HUDEP-2 (cell line): ENCODE measurements around the gene PTPRC.

Source experiments
- DNase-seq, 76 experiments: peaks; one replicate each; lab custom pipeline; 2025; ENCODE audit not compliant: unreplicated experiment in 76 of 76; lab: John Stamatoyannopoulos, UW

PTPRC gene

DNA sequence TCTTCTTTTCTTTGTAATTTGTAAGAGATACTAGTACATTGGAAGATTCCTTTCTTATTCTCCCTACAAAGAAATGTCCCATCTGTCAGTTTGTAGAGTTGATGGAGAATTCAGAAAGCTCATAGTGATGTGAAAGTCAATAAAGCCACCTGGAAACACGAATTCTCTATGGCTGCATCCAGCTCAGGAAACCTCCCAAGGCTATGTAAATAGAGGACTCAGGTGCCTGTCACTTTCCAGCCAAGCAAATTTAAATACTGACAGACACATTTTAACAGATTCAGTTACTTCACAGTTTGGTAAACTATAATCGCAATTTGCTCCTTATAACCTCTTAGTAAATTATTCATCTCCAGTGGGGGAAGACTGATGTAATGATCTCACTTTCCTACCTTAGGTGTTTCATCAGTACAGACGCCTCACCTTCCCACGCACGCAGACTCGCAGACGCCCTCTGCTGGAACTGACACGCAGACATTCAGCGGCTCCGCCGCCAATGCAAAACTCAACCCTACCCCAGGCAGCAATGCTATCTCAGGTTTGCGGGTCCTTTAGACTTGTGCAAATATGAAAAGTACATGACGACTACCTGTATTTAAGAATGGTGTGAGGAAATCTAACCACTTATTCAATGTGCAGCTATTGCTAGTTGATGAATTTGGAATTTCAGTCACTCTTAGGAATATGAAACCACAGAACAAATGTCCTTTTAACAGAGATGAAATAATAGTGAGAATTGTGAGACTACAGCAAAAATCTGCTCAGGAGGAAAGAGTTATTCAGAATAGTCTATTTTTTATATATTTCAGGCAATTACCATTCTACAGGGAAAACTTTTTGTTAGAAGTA lies 60.6 kb downstream of the PTPRC start:
- peak in 5 of 76 experiments; percentile 1 to 21 (median 3) for DNase-seq

DNA sequence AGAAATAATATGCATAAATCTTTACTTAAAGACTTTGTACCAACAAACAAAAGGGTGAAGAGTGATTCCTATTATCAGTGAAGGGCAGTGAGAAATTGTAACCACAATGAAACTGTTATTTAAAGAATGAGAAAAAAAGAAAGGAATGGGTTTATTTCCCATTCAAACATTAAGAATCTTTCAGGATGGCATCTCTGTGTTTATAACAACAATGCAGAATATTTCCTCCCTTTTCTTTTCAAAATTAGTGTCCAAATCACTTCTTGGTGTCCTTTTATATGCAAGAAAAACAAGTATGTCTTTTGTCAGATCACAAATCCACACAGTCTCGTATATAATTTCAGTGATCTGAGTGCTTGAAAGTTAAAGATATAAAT lies 61.2 kb downstream of the PTPRC start:
- no peak for DNase-seq

DNA sequence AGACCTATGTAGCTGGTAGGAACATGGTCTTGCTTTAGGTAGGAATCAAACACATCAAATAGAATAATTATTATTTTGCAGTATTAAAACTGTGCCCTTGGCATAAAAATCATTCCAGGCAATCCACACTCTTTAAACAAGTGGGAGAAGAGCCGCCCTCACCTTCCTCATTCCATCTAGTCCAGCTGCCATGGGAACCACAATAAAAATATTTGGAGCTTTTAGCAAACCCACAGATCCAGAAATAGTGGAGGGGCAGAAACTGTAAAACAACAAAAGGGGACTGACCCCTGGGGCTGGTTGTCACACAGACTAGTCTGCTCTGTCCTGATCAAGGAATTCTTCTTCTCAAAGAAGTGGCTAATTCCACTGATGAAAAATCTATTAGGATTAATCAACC lies 61.6 kb downstream of the PTPRC start:
- no peak for DNase-seq

DNA sequence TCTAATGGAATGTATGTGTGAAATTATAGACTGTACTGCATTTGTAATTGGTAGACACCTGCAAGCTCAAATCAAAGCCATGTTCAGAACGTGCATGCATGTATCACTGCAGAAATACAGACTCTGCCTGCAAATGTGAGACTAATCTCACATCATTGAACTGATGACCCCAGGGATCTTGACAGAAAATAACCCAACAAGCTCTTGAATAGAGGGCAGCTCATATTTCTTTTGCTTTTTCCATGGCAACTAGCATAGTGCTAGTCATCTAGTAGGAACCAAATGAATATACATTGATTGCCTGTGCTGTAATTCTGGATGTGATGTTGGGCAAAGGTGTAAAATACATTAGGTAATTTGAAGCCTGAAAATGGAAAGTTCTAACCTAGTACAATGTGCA lies 62.4 kb downstream of the PTPRC start:
- DNase-seq: no peak

DNA sequence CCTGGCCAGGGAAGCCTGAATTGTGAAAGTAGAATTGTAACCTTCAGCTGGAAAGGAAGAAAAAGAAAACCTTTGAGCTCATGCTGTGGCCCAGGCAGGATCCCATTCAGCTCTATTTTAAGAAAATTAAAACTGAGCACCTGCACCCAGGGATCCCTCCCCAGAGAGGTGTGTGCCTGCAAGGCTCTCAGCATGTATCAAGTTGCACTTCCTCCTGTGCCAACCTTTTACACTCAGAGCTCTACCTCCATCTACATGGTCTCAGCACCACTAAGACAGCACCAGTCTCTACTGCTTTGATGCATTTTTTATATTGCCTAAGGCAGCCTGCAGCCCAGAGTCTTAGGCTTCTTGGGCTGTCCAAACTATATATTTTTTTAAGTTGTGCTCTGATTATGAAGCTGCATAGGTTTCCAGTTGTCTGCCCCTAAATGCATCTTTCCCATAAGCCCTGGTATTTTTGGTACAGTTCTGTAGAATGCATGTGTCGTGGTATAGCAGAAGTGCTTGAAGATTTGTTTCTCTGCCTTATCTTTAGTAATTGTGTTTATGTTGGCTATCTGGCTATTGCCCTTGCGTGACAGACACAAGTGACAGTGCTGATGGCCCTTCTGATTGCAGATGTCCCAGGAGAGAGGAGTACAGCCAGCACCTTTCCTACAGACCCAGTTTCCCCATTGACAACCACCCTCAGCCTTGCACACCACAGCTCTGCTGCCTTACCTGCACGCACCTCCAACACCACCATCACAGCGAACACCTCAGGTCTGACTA lies 63.1 kb downstream of the PTPRC start:
- no peak for DNase-seq

DNA sequence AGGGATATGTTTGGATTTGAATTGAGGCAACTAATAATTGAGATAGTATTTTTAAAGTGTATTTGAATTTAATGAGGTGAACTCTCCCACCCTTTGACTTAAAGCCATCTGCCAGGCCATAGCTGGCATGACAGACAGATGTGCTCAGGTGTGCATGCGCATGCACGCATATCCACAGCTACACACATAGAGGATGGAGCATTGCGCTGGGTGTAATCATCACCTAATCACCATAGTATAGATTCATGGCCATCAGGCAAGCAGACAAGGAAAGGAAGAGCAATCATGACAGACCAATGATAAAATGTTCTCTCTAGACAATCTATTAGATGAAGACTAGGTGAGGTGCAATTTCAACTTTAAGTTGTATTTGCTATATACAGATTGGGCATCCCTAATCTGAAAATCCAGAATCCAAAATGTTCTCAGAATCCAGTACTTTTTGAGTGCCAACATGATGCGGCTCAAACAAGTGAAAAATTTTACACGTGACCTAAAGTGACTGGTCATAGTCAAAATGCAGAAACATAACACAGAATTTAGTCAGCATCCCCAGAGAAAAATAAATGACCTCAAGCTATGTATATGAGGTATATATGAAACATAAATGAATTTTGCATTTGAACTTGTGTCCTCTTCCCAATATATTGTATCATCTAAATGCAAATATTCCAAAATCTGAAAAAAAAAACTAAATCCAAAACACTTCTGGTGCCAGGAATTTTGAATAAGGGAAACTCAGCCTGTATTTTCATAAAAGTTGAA lies 70.1 kb downstream of the PTPRC start:
- DNase-seq: no peak

DNA sequence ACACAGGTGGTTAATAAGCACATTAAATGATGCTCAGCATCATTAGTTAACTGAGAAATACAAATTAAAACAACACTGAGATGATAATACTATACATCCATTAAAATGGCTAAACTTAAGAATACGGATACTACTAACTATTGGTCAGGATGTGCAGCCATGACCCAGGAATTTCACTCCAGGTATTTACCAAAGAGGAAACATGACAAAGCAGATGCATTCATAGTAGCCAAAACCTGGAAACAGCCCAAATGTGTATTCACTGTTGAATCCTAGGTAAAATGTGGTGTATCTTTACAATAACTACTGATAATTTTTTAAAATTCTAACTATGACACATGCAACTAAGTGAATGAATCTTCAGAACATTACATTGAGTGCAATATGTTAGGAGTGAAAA lies 73.0 kb downstream of the PTPRC start:
- no peak for DNase-seq

DNA sequence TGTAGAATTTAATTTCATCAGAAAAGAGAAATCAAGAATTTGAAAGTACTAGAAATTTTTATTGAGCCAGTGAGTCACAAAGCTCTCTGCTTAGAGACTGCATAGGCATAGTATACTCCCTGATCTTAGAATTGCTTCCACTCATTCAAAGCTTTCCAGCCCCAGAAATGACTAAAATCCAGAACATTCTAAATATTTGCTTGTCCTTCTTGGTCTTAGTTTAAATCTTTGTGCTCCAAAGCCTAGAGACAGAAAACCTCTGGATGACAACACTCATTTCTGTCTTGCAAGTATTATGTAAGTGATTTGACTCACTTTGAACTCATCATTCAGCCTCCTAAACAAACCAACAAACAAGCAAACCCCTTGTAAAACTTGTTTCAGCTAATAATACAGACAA lies 74.2 kb downstream of the PTPRC start:
- no peak for DNase-seq

DNA sequence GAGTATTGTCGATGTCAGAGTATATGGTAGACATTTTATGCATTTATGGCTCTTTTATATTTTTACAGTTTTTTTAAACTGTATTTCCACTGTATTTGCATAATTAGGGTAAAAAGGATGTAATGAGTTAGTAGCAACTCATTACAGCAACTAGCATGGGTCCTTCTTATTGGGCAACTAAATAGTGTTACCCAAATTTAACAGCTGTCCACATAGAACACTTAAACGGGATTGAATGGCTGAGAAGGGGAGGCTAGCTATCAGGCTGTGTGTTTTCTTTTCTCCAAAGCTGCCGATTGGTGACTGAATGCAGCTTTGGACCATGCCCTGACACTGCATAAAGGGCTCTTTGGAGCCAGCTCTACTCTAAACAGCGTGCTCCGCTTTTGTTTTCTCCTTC lies 75.4 kb downstream of the PTPRC start:
- no peak for DNase-seq

DNA sequence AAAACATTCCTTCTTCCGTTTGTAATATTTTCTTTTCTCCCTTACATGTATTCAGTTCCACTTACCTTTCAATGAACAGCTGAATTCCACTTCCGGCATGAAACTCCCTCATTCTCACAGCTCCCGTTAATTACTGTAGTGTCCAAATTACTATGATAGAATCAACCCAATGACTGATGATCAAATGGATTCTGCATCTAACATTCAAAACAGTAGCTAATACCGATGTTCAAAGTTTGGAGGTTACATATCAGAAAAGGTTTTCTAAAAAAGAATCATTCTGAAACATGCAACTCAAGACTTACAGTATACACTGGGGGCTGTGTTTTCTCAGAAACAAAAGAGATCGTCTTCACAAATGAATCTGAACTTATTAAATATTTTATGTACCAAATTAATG lies 77.2 kb downstream of the PTPRC start:
- no peak for DNase-seq

DNA sequence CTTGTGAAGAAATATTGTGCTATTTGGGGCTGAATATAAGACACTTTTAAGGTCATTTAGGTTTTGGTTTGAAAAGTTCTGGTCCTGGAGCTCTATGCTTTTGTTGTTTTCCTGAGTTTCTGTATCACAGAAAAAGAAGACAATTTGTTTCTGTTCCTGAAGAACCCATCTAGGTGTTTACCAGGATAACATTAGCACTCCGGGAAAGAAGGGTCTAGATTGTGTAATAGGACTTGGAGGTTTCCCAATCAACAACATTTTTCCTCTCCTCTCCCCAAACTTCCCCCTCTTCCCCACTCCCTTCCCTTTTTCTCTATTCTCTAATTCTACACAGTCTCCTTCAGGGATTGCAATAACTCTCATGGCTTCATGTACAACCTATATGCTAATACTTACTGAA lies 78.7 kb downstream of the PTPRC start:
- no peak for DNase-seq

DNA sequence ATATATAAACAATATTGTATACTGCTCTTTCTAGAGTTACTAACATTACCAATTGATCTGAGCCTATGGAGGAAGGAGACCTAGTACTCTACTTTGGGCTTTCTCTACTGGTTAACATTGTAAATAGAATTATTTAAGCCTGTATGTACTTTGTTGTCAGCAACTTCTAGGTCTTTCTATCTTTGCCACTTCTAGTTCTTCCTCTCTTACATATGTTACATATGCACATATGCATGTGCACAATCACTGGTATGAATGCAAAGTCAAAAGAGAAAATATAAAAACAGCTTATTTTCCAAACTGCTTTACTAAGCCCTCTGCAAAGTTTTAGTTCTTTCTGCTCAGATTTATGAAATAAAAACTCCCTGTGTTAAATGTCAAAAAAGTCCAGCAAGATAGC lies 84.3 kb downstream of the PTPRC start:
- no peak for DNase-seq

DNA sequence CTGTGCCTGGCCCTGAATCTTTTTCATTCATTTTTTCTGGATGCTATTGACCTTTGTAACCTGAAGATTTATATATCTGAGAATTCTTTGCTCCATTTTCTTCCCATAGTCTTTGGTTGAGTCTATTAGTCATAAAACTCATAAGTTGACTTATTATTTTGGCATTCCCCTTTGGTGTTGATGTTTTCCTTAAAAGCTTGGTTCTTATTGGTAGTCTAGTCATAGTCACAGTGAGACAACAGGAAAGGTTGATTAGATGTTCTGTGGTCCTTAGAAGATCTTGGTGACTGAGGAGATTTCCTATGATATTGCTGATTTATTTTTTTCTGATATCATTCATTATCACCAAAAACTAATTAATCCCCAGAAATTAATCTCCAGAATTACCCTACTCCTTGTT lies 86.2 kb downstream of the PTPRC start:
- DNase-seq: no peak

DNA sequence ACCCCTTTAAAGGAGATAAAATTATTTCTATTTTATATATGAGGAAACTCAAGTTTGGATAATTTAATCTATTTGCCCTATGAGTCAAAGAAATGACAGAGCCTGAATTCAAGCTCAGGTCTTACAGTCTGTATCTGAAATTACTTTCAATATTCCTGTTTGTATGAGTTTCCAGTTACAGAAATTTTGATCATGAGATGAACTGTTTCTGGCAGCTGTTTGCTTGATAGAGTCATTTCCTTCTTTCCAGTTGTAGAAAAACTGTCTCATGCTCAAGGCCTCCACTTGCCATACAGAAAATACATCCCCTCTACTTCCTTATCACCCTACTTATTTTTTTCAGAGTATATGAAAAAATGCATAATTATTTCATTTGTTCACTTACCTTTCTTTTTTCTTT lies 87.6 kb downstream of the PTPRC start:
- DNase-seq: no peak

DNA sequence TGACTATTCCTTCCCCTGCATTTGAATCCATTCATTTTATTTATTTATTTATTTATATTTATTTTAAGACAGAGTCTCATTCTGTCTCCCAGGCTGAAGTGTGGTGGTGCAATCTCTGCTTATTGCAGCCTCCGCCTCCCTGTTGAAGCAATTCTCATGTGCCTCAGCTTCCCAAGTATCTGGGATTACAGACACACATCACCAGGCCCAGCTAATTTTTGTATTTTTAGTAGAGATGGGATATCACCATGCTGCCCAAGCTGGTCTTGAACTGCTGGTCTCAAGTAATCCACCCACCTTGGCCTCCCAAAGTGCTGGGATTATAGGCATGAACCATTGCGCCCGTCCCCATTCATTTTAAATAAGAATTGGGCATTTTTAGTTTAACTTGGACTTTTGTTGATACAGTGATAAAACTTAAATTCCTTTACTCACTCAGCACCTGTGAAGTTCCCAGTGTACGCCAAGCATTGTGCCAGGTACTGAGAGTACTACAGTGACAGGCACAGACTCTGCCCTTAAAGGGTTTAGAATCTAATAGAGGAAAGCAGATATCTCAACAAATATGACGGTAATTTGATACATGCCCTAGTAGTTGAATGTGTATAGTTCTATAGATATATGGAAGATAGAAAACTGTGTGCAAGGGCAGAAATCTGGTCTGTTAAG lies 90.5 kb downstream of the PTPRC start:
- no peak for DNase-seq

DNA sequence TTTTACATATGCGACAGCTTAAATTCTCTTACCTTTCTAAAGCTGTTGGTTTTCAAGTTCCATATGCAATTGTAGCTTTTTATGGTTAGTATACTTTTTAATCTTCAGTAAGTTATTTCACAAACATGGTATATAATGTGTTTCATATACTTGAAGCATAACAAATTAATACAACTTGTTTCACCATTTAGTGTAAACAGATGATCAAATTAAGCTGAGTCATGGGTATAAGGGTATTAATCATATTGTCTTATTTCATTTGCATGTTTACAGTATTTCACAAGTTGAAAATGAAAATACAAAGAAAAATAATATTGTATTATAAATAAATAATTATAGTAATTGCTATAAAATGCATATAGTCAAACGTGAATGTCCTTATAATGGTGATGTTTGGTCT lies 92.1 kb downstream of the PTPRC start:
- no peak for DNase-seq

DNA sequence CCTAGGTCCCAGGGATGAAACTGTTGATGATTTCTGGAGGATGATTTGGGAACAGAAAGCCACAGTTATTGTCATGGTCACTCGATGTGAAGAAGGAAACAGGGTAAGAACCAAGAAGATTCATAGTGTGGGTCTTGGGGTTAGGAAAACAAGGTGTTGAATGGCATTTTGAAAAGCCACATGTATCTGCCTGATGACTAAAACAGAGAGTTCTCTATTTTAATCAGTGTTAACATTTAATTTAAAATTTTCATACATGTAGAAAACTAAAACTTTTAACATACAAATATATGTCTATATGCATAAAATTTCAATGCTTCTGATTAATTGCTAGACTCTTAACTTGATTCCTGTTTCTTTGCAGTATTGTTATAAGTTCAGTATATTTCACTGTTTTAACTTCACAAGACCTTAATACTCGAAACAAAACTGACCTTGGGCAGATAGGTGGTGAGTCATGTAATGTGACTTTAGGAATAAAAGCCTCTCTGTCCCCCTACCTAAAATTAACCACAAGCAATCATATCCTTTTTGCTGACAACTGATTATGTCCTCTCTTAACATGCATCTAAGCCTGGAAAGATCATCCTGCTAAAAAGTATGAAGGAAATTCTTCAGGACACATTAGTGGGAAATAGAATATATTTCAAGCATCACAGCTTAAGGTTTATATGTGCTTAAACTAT lies 95.6 kb downstream of the PTPRC start:
- DNase-seq: no peak

DNA sequence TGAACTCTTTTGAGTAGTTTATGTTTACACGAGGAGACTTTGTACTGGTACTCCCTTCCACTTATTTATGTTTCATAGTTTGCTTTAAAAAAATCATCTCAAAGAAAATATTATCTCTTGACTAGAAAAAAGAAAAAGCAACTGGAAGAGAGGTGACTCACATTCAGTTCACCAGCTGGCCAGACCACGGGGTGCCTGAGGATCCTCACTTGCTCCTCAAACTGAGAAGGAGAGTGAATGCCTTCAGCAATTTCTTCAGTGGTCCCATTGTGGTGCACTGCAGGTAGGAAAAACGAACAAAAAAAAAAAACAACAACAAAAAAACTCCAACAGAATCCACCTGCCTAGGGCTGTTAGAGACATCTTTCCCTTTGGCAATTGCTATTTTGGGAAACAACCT lies 102.9 kb downstream of the PTPRC start:
- DNase-seq: no peak

DNA sequence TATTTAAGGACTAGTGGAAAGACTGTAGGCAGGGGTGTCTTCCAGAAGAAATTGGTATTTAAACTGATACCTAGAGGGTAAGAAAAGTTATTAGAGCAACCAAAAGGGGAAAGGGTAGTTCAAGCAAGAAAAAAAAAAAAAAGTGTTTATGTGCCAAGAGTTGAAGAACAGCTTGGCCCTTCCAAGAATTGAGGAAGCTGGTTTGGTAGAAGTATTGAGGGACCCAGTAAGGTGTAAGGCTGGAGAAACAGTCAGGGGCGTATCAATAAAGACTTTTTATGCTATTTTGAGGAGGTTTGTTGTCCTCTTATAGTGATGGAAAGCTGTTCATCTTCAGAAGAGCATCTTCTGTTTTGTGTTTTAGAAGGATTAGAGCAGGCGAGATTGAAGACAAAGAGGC lies 108.3 kb downstream of the PTPRC start:
- DNase-seq: no peak

DNA sequence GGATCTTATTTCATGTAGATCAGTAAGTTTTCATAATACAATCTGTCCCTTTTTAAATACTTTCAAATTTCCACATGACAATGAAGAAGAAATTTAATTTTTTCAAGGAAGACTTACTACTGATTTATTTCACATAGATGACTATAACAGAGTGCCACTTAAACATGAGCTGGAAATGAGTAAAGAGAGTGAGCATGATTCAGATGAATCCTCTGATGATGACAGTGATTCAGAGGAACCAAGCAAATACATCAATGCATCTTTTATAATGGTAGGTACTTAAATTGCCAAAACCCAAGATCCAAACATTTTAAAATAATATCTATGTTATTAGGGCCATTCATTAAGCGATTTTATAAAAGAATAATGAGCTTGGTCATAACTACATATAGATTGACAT lies 110.4 kb downstream of the PTPRC start:
- no peak for DNase-seq
